Loucy (cell line): Measurements from ENCODE around the gene PLCZ1.

Experiments used
- H2AFZ ChIP-seq: fragments of 200-600 bp; sonication (generic); 2 replicates; pipeline ENCODE4 v1.6.0; 2016; ENCODE audit warnings: antibody characterized with exemption, mild to moderate bottlenecking, low read length, moderate library complexity
- H3F3A ChIP-seq: fragments of 200-600 bp; 2 replicates; pipeline ENCODE4 v1.6.0; 2016; ENCODE audit warnings: antibody characterized with exemption, low read depth, mild to moderate bottlenecking
- H3K27me3 ChIP-seq: fragments of 200-600 bp; sonication (generic); 2 replicates; pipeline ENCODE4 v1.6.1; 2014; ENCODE audit warnings: low read length, mild to moderate bottlenecking; ENCODE audit not compliant: insufficient read depth, poor library complexity, severe bottlenecking
- H3K36me3 ChIP-seq: fragments of 200-600 bp; sonication (generic); 2 replicates; pipeline ENCODE4 v1.6.1; 2016; ENCODE audit warnings: low read length; ENCODE audit not compliant: insufficient read depth
- H3K4me1 ChIP-seq: fragments of 200-600 bp; sonication (generic); 2 replicates; pipeline ENCODE4 v1.5.1; 2014; ENCODE audit warnings: low read length, mild to moderate bottlenecking; ENCODE audit not compliant: insufficient read depth, poor library complexity, severe bottlenecking
- H3K4me2 ChIP-seq: fragments of 200-600 bp; sonication (generic); 2 replicates; pipeline ENCODE4 v1.6.0; 2014; ENCODE audit warnings: antibody characterized with exemption, low read length, low read depth, mild to moderate bottlenecking; ENCODE audit not compliant: poor library complexity, severe bottlenecking
- H3K4me3 ChIP-seq: fragments of 200-600 bp; sonication (generic); 2 replicates; pipeline ENCODE4 v1.5.1; 2014; ENCODE audit warnings: low read length, mild to moderate bottlenecking, mixed read lengths; ENCODE audit not compliant: poor library complexity, severe bottlenecking
- H3K79me2 ChIP-seq: fragments of 200-600 bp; sonication (generic); 2 replicates; pipeline ENCODE4 v1.6.1; 2014; ENCODE audit warnings: low read length; ENCODE audit not compliant: insufficient read depth
- H3K9ac ChIP-seq: fragments of 200-600 bp; sonication (generic); 2 replicates; pipeline ENCODE4 v1.6.0; 2014; ENCODE audit warnings: mild to moderate bottlenecking, low read depth, low read length, moderate library complexity; ENCODE audit not compliant: poor library complexity, severe bottlenecking
- H3K9me2 ChIP-seq: fragments of 200-600 bp; sonication (generic); replicated peaks from 2 replicates; pipeline ENCODE4 v1.6.1; 2016; ENCODE audit warnings: low read depth, low read length, mixed read lengths
- H3K9me3 ChIP-seq: fragments of 200-600 bp; sonication (generic); 2 replicates; pipeline ENCODE4 v1.6.1; 2014; ENCODE audit warnings: mild to moderate bottlenecking, antibody characterized with exemption, low read length, low read depth; ENCODE audit not compliant: insufficient read depth
- H4K20me1 ChIP-seq: fragments of 200-600 bp; sonication (generic); 2 replicates; pipeline ENCODE4 v1.6.0; 2014; ENCODE audit warnings: antibody characterized with exemption, low read length, mild to moderate bottlenecking; ENCODE audit not compliant: insufficient read depth, poor library complexity, severe bottlenecking
- EZH2phosphoT487 ChIP-seq: fragments of 200-600 bp; IDR thresholded peaks from 2 replicates; pipeline ENCODE4 v1.6.1; 2018; ENCODE audit warnings: antibody characterized with exemption, mild to moderate bottlenecking, moderate library complexity, borderline replicate concordance
- TF ChIP-seq, protein P1 (sequence below): fragments of 200-600 bp; sonication (generic); conservative IDR thresholded peaks from 2 replicates; pipeline ENCODE4 v1.5.1; 2014; ENCODE audit warnings: mild to moderate bottlenecking, antibody characterized with exemption, low read length

Gene PLCZ1

DNA sequence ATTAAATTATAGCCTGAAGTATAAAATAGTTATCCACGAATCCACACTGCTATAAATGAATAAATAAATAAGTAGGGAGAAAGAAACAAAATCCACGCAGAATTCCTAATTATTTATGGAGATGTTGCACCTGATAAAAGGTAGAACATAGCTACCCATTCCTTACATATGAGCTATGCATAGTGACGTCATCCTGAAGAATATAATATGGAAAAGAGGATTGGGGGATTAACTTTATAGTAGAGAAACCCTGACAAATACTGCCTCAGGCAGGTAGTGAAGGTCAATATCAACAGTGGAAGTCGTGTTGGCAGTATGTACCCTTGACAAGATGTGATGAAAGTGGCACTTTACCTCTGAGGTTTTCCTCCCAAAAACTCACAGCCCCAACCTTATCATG lies 82.5 kb downstream of the PLCZ1 start:
- Histone ChIP-seq H3K36me3 (no peaks in the 10 kb centered on the region), H3K4me2 (no peak overlapping the region), H3F3A (no peaks in the 10 kb centered on the region), H3K4me1 (no peaks in the 10 kb centered on the region), H4K20me1 (no peaks in the 10 kb centered on the region), H3K79me2 (no peaks in the 10 kb centered on the region), H3K4me3 (no peak overlapping the region), H3K27me3 (no peaks in the 10 kb centered on the region), H2AFZ (no peak overlapping the region), H3K9me2 (no peaks in the 10 kb centered on the region), H3K9ac (no peak overlapping the region), H3K9me3 (no peaks in the 10 kb centered on the region)
- no peak for TF ChIP-seq EZH2phosphoT487
- TF ChIP-seq, protein P1, sequence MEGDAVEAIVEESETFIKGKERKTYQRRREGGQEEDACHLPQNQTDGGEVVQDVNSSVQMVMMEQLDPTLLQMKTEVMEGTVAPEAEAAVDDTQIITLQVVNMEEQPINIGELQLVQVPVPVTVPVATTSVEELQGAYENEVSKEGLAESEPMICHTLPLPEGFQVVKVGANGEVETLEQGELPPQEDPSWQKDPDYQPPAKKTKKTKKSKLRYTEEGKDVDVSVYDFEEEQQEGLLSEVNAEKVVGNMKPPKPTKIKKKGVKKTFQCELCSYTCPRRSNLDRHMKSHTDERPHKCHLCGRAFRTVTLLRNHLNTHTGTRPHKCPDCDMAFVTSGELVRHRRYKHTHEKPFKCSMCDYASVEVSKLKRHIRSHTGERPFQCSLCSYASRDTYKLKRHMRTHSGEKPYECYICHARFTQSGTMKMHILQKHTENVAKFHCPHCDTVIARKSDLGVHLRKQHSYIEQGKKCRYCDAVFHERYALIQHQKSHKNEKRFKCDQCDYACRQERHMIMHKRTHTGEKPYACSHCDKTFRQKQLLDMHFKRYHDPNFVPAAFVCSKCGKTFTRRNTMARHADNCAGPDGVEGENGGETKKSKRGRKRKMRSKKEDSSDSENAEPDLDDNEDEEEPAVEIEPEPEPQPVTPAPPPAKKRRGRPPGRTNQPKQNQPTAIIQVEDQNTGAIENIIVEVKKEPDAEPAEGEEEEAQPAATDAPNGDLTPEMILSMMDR = no peak

DNA sequence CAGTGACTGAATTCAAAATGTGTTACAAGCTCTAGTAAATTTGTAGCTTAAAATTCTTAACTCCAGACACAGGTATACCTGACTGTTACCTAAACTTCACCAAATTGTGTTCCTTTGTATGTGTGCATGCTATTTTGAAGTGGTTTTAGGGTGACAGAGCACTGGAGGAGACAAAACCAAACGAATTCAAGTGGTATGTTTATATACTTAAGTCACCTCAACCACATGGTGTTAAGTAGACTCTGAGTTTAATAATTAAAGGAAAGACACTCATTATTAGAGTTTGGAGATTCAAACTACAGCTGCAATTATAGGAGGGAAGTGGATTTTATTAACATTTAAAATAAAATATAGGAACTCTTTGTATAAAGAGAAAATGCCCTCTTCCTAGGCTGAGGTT lies 84.3 kb downstream of the PLCZ1 start:
- no peaks in the 10 kb centered on the region for H3K9me3 ChIP-seq
- TF ChIP-seq EZH2phosphoT487 = no peak
- TF ChIP-seq, protein P1 = no peak
- H3K79me2 ChIP-seq = no peaks in the 10 kb centered on the region
- H3K9ac ChIP-seq = no peak overlapping the region
- H3K4me3 ChIP-seq = no peak overlapping the region
- H3K9me2 ChIP-seq = no peaks in the 10 kb centered on the region
- no peaks in the 10 kb centered on the region for H4K20me1 ChIP-seq
- no peaks in the 10 kb centered on the region for H3F3A ChIP-seq
- no peaks in the 10 kb centered on the region for H3K27me3 ChIP-seq
- no peaks in the 10 kb centered on the region for H3K4me1 ChIP-seq
- H2AFZ ChIP-seq = no peak overlapping the region
- H3K36me3 ChIP-seq = no peaks in the 10 kb centered on the region
- H3K4me2 ChIP-seq = no peak overlapping the region

DNA sequence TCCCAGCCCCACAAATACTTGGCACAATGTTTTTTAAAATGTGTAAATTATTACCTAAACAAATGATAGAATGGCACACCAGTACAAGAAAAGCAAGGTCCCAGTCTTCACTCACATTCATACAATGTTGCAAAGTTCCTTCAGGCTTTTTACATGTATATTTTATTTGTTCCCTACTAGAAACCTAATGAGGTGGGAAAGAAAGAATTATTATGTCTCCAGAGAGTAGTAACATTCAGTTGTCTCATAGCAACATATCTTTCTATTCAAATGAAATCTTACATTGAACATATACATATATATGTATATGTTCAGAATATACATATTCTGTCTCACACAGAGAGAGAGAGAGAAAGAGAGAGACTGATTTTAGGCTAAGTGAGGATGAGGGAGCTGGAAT lies 85.2 kb downstream of the PLCZ1 start:
- no peaks in the 10 kb centered on the region for H4K20me1 ChIP-seq
- no peak overlapping the region for H3K4me3 ChIP-seq
- TF ChIP-seq, protein P1 = no peak
- TF ChIP-seq EZH2phosphoT487 = no peak
- no peaks in the 10 kb centered on the region for H3K79me2 ChIP-seq
- no peak overlapping the region for H3K4me2 ChIP-seq
- H3K4me1 ChIP-seq = no peaks in the 10 kb centered on the region
- no peaks in the 10 kb centered on the region for H3F3A ChIP-seq
- no peaks in the 10 kb centered on the region for H3K36me3 ChIP-seq
- H3K27me3 ChIP-seq = no peaks in the 10 kb centered on the region
- no peak overlapping the region for H3K9ac ChIP-seq
- no peak overlapping the region for H2AFZ ChIP-seq
- H3K9me2 ChIP-seq = no peaks in the 10 kb centered on the region
- H3K9me3 ChIP-seq = no peaks in the 10 kb centered on the region
